Left colon (tissue), 2 donors: ENCODE measurements around the gene EMP3. TPM values are rescaled to one million over a fixed set of nuclear protein-coding genes. Genes with fewer than 3 reads are reported as not detected.

Source experiments
- ATAC-seq: fragments of 200-7000 bp; cut with Tn5 transposase; one replicate; pipeline ENCODE4 v1.9.1; 2020; ENCODE audit warnings: mild to moderate bottlenecking, moderate library complexity
- DNase-seq, 2 donors: peaks; one replicate each; pipeline ENCODE4 v3.0.0-alpha.2; 2020
- intact Hi-C, 2 donors: fragments of 100-400 bp; cut with DNase I in 1 of 2; cut with micrococcal nuclease in 1 of 2; formaldehyde crosslinking; loops; one replicate each; pipeline versions ENCODE4 v1.11.2 to v1.14.0; 2022; cut with DNase I, micrococcal nuclease
- total RNA-seq, 2 donors: library from RNA; stranded (reverse); fragmentation: NEBNext Ultra II Directional; extraction: Animal tissue kit (Norgen Biotek cat#: 25700); gene quantifications; one replicate each; pipeline ENCODE4 v1.2.1, GENCODE V29; 2021
- donor health status: DM: no; HTN: no; CAD: no.
- donor health status: DM: yes; HTN: yes; CAD: no.

EMP3 gene
- total RNA-seq, 2 donors from 2014 or later: 8.4 to 33.4 TPM

DNA sequence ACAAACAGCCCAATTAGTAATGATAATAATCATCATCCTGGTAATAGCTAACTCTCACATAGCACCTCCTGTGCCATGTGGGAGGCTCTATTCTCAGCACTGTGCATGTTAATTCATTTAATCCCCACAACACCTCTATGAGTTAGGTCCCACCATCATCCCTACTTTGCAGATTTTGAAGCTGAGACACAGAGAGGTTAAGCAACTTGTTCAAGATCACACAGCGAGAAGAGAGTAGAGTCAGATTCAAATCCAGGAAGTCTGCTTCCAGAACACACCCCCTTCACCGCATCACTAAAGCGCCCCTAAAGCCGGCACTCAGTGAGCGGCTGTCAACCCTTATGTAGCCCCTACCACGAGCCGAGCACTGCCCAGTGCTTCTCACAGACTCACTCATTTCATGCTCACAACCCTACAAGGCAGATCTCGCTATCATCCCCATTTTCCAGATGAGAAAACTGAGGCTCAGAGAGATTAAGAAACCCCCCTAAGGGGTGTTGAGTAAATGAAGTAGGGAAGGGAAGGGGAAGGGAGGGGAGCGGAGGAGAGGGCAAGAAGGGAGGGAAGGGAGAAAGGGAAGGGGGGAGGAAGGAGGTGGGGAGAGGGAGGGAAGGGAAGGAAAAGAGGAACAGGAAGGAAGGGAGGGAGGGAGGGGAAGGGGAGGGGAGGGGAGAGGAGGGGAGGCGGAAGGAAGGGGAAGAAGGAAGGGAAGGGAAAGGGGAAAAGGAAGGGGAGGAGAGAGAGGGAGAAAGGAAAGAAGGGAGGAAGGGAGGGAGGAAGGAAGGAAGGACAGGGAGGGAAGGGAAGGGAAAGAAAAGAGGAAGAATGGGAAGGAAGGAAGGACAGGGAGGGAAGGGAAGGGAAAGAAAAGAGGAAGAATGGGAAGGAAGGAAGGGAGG lies 16.4 kb downstream of the EMP3 start:
- intact Hi-C loops: no loop called here
- ATAC-seq (no peak), DNase-seq (no peak)

DNA sequence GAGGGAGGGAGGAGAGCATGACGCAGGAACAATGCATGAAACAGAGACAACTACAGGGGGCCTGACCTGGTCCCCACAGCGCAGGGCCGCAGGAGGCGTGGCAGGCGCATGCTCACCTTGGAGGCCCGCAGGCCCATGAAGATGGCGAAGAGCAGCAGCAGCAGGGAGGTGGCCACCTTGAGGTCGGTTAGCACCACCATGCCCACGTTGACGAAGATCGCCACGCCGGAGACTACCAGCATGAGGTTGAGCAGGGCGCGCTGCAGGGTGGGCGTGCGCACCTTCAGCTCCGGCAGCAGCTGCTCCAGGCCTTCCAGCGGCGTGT lies 17.0 kb downstream of the EMP3 start:
- DNase-seq: no peak
- ATAC-seq: no peak
- intact Hi-C loops: no loop called here

DNA sequence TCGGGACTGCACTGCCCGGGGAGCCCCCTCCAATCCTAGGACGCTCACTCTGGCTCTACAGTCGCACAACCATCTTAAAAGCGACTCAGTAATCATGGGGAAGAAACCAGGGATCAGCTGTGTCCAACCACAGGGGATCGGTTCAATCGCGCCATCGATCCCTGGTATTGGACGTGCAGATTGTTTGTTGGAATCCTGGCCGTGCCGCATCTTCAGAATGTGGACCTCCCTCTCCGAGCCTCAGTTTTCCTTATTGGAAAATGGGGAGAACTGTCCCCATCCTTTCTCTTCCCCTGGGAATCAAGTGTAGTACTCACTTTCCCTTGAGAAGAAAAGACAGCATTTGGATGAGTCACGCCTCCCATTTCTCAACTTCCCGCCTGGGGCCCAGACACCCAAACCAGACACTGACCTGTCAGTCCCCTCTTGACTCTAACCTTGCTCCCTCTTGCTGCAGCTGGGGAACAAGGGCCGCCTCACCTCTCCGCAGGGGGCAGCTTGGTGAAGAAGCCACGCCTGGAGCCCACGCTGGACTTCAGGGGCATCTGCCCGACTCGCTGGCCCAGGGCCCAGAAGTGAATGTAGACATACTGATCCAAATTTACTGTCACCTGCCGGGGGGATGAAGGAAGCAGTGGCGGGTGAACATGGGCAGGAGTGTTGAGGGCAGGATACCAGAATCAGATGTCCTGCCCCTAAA lies 17.6 kb downstream of the EMP3 start:
- intact Hi-C loops: no loop called here
- DNase-seq (no peak), ATAC-seq (no peak)

DNA sequence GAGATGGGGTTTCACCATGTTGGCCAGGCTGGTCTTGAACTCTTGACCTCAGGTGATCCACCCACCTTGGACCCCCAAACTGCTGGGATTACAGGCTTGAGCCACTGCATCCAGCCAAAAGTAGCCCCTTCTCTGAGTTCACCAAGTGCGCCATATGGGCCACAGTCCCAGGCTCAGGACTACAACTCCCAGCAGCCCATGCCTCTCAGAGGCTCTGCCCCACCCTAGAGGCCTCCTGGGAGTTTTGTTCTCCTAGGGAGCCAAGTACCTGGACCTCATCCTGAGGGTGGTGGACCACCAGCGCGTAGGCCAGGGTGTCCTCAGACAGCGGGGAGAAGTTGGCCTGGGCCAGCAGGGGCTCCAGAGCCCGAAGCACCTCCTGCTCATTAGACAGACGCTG lies 19.5 kb downstream of the EMP3 start:
- intact Hi-C loops: no loop called here
- no peak for DNase-seq
- peak; percentile 28 for ATAC-seq

DNA sequence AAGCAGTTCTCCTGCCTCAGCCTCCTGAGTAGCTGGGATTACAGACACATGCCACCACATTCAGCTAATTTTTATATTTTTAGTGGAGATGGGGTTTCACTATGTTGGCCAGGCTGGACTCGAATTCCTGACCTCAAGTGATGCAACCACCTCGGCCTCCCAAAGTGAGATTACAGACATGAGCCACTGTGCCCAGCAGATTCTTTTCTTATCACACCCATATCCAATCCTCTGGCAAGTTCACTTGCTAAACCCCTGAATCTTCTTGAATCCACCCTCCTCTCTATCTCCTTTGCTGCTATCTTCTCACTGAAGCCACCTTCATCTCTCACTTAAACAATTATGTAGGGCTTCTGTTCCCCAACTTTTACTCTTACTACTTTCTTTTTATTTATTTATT lies 20.8 kb downstream of the EMP3 start:
- DNase-seq (no peak), ATAC-seq (no peak)
- intact Hi-C loops: no loop called here

DNA sequence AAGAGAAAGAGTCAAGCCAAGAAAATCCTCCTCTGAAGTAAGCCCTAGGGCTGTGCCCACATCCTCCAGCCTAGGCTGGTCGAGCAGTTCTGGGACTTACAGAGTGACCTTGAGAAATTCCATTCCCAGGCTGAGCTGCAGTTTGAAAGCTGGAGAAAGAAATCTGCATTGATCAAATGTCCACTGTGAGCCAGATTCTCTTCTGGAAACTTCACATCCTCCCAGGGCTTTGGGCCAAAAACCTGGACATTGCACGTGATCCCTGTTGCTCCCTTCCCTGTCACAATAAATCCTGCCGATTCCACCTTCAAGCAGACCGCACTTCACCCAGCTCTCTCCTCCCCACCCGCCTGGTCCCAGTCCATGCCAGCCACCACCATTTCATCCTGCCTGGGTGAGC lies 22.7 kb downstream of the EMP3 start:
- ATAC-seq (peak; percentile 14), DNase-seq (no peak)
- intact Hi-C loops: no loop called here

DNA sequence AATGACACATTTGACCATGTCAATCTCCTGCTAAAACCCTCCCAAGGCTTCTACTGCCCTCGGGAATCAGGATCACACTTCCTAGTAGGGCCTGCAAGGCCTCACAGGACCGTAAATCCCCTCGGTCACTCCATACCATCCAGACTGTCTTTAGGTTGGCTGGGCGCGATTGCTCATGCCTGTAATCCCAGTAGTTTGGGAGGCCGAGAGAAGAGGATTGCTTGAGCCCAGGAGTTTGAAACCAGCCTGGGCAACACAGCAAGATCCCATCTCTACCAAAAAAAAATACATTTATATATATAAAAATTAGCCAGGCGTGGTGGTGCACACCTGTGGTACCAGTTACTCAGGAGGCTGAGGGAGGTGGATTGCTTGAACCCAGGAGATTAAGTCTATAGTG lies 23.4 kb downstream of the EMP3 start:
- intact Hi-C loops: no loop called here
- ATAC-seq: no peak
- DNase-seq: no peak

DNA sequence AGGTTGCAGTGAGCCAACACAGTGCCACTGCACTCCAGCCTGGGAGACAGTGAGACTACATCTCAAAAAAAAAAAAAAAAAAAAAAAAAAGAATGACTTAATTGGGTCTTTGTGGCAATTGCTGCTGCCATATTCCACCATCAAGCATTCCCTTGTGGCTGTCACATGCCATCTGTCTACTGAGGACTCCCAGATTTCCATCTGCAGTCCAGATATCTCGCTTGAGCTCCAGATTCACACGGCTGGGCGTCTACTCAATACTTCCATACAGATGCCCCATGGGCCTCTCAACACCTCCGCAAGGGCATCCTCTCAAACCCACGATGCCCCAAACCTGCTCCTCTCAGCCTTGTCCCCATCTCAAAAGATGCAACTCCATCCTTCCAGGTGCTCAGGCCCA lies 25.5 kb downstream of the EMP3 start:
- ATAC-seq: no peak
- intact Hi-C loops: no loop called here

DNA sequence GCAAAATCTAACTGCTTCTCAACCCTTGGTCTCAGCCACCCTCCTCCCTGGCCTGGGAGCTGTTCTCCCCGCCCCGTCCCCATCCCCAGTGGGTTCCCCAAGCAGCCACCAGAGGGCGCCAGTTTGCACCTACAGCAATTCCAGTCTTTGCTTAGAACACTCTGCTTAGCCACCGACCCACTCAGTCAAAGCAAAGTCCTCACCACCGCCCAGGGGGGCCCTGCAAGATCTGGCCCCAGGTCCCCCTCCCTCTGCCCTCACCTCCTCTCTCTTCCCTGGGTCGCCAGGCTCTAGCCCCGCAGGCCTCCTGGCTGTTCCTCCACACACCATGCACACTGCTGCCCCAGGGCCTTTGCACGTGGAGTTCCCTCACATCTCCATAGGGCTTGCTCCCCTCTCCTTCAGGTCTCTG lies 26.0 kb downstream of the EMP3 start:
- ATAC-seq (peak; percentile 97), DNase-seq (peak; percentile 70 to 85)
- intact Hi-C loops: no loop called here

More for the DNA sequence above, 25.5 kb downstream of the EMP3 start:
- DNase-seq: no peak

DNA sequence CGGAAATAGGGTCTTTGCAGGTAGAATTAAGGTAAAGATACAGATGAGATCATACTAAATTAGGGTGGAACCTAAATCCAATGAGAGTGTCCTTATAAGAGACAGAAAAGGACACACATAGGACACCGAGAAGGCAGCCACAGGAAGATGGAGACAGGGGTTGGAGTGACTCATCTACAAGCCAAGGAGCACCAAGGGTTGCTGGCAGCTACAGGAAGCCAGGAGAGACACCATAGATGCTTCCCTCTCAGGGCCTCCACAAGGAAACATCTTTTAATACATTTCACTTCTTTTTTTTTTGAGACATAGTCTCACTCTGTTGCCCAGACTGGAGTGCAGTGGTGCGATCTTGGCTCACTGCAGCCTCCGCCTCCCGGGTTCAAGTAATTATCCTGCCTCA lies 28.3 kb downstream of the EMP3 start:
- no peak for ATAC-seq
- intact Hi-C loops: no loop called here
- no peak for DNase-seq

DNA sequence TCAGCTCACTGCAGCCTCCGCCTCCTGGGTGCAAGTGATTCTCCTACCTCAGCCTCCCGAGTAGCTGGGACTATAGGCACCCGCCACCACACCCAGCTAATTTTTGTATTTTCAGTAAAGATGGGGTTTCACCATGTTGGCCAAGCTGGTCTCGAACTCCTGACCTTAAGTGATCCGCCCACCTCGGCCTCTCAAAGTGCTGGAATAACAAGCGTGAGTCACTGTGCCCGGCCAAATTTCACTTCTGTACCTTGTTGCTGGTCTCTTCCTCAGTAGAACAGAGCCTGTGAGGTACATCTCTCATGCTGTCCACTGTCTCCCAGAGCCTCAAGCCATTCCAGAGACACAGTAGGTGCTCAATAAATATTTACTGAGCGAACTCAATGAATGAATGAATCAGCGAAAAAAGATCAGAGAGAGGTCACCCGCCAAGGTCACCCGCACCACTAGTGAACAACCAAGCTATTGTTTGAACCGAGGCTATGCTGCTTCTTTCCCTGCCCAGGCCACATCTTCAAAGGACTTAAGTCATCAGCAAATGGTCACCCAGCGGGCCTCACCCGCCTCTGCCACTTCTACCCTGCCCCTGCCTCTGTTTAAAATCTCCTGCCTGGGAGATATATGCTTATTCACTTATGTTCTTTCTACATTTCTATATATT lies 29.1 kb downstream of the EMP3 start:
- intact Hi-C loops: no loop called here
- DNase-seq (no peak), ATAC-seq (no peak)

DNA sequence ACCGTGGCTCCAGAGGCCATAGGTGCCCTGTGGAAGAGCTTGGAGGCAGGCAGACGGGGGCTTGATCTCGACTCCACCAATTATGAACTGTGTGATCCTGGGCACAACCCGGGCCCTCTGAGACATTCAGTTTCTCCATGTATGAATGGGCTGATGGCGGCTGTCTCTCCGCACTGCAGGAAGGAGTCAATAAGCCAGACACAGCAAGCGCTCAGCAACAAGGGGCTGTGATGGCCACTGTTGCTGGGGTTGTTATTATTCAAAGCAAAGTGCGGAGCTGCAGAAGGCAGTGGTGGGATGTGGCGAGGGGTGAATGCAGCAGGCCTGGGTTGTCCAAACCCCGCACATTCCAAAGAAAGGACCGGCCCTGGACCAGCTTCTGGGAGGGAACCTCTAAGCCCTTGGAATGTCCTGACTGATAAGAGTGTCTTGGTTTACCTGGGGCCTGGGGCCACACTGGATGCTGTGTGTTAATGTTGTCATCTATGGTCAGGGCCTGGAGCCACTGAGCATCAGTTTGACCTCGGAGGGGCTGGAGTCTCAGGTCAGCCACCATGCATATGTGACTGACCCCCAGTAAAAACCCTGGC lies 30.1 kb downstream of the EMP3 start:
- DNase-seq (no peak), ATAC-seq (no peak)
- intact Hi-C loops: no loop called here

DNA sequence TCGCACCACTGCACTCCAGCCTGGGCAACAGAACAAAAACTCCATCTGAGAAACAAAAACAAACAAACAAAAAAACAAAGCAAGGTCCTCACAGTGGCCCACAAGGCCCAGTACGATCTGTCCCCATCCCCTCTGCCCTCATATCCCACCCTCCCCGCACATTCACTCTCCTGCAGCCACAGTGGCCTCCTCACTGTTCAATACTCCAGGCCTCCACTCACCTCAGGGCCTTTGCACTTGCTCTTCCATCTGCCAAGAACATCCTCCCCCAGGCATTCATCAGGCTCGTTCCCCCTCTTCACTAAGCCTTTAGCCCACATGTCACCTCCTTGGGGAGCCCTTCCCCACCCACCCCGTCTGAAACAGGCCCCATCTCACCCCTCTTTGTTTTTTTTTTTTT lies 33.8 kb downstream of the EMP3 start:
- ATAC-seq: no peak
- intact Hi-C loops: no loop called here
- no peak for DNase-seq

DNA sequence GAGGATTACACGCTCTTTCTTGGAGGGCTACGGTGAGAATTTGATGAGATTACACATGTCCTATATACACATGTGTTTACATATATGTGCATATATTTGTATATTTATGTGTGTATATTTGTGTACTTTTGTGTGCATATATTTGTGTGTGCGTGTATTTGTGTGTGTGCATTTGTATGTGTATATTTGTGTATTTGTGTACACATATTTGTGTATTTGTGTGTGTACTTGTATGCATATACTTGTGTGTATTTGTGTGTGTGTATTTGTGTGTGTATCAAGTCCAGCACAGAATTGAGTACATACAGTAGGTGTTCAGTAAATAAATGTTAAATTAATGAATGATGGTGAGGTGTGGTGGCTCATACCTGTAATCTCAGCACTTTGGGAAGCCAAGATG lies 36.6 kb downstream of the EMP3 start:
- DNase-seq (no peak), ATAC-seq (no peak)
- intact Hi-C loops: no loop called here

DNA sequence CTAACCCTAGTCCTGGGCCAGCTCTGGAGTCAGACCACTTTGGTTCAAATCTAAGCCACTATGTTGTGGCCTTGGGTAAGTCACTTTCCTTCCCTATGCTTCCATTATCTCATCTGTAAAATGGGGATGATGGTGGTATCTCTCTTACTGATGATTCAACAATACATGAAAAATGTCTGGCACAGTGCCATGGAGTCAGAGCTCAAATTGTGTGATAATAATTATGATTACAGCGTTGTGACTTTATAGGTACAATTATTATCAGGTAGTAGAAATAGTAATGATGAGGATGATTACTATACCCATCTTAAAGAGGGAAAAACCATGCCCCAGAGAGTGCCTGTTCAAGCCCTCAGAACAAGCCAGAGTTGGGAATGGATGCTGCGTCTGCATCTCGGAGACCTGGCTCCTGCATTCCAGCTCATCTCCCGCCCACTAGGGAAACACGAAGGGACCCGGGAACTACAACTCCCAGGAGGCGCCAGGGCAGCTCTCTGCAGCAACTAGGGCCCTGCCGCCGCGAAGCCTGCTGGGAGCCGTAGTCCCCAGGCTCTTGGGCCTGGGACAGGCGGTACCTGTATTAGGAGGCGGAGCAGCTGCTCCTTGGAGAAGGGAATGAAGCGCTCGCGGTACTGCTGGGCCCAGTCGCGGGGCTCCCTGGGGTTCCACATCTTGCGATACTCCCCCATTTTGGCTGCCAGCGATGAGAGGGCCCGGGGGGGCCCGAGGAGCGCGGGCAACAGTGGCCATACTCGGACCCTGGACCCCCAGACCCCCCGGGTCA lies 37.6 kb downstream of the EMP3 start:
- intact Hi-C loops: no loop called here
- peak; percentile 96 to 98 for DNase-seq
- peak; percentile 81 for ATAC-seq

DNA sequence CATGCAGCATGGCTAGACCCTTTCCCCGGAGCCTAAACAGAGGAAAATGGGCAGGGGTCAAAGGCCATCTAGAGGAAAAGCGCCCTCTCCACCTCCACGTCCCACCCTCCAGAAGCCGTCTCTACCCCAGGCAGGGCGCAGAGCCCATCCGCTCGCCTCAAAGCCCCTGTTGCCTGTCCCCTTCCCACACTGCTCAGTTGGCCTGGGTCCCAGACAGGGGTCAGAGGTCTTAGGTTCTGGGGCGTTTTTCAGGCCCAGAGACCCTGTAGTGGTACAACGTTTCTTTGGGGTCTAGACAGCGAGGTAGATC lies 38.1 kb downstream of the EMP3 start:
- intact Hi-C loops: no loop called here
- DNase-seq (peak in 1 of 2 donors; percentile 68), ATAC-seq (peak; percentile 28)

DNA sequence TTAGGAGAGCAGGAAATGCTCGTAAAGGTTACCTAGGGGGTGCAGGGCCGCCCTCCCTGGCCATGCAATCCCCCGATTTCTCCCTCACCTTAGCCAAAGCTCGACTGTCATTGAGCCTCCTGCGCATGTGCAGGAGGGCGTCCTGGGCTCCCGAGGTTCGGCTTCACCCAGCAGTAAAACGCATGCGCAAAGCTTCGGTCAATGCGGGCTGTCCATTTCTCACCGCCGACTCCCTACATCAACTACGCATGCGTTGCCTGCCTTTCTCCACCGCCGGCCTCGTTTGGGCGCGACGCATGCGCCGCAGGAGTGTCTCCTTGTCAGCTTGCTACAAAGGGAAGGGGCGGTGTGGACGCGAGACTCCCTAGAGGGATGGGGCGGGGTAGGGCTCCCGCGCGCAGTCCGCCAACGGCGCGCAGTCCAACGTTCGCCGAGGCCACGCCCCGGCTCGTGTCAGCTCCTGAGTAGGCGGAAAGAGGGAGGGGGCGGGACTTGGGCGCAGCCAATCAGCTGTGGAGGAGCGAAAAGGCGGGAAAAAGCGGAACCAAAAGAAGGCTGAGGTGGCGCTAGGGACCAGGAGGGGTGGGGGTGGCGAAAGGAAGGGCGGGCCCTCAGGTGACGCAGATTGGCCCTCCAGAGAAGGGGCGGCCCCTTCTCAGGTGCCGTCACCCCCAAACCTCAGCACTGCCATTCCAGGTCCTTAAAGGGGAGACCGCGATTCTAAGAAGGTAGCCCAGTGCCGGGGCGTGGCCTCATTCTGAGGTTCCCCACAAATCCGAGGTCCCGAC lies 38.7 kb downstream of the EMP3 start, which contains the start of the genes SYNGR4 and TMEM143:
SYNGR4 (plus strand) TSS at position 558 of the 788 bp plus-strand sequence. CDS start 1,476 bp downstream, outside the sequence.
TMEM143 (minus strand) TSS at position 131 of the 788 bp plus-strand sequence; CDS start at position 111, 20 bp downstream.
- ATAC-seq (peak; percentile 81), DNase-seq (peak; percentile 99)
- intact Hi-C loops: no loop called here
